ENCODE results near the gene CCDC107. TPM values are rescaled to one million over a fixed set of nuclear protein-coding genes. Genes with fewer than 3 reads are reported as not detected.

CCDC107 gene
- total and polyA plus RNA-seq, 2 of the 13 experiments (the other 11 are each of a cell fraction or from before 2014, with no cell fraction given): 7.1 to 15.2 TPM

- TF ChIP-seq TEAD3 (CRISPR knock-in tag; optimal IDR thresholded peaks at IDR 0.05; ENCODE audit: borderline replicate concordance): peak; percentile 75
- TF ChIP-seq GRHL1 (CRISPR knock-in tag; conservative IDR thresholded peaks at IDR 0.05): no peak
- TF ChIP-seq ZEB1 (IDR thresholded peaks at IDR 0.05; ENCODE audit: insufficient replicate concordance, low read depth): peak; percentile 28
- TF ChIP-seq ZNF224 (CRISPR knock-in tag; IDR thresholded peaks at IDR 0.05): no peak
- TF ChIP-seq PHF5A (CRISPR knock-in tag; IDR thresholded peaks at IDR 0.05; ENCODE audit: low read depth, unreplicated experiment): peak; percentile 34
- no peak for TF ChIP-seq KDM4B (CRISPR knock-in tag; IDR thresholded peaks at IDR 0.05)
- TF ChIP-seq ZMYM2 (CRISPR knock-in tag; IDR thresholded peaks at IDR 0.05): peak; percentile 45; the same call in 1 of the 2 replicates
- peak; percentile 39; the same call in 1 of the 2 replicates for TF ChIP-seq TFE3 (CRISPR knock-in tag; IDR thresholded peaks at IDR 0.05)
- 0 out of 2 replicates have a peak, but pooled peaks have one; percentile 48 for TF ChIP-seq ZMAT3 (CRISPR knock-in tag; conservative IDR thresholded peaks at IDR 0.05)
- TF ChIP-seq ZNF460 (CRISPR knock-in tag; IDR thresholded peaks at IDR 0.05; ENCODE audit: borderline replicate concordance): no peak
- TF ChIP-seq LCORL (IDR thresholded peaks at IDR 0.05): no peak
- peak; percentile 83 for TF ChIP-seq LCORL (CRISPR knock-in tag; IDR thresholded peaks at IDR 0.05)
- TF ChIP-seq JDP2 (CRISPR knock-in tag; IDR thresholded peaks at IDR 0.05; ENCODE audit: borderline replicate concordance): peak; percentile 73; the same call in 1 of the 2 replicates
- peak; percentile 67; the same call in 1 of the 2 replicates for TF ChIP-seq BRD4 (CRISPR knock-in tag; IDR thresholded peaks at IDR 0.05)
- no peak for TF ChIP-seq SNAI1 (CRISPR knock-in tag; IDR thresholded peaks at IDR 0.05; ENCODE audit: borderline replicate concordance)
- TF ChIP-seq ZNF576 (CRISPR knock-in tag; IDR thresholded peaks at IDR 0.05): no peak
- TF ChIP-seq THAP11 (CRISPR knock-in tag; IDR thresholded peaks at IDR 0.05): peak; percentile 86
- TF ChIP-seq ZNF18 (CRISPR knock-in tag; IDR thresholded peaks at IDR 0.05; ENCODE audit: insufficient replicate concordance): no peak
- TF ChIP-seq ZNF121 (CRISPR knock-in tag; IDR thresholded peaks at IDR 0.05): 0 out of 2 replicates have a peak, but pooled peaks have one; percentile 25
- no peak for TF ChIP-seq ZNF230 (CRISPR knock-in tag; IDR thresholded peaks at IDR 0.05)
- TF ChIP-seq KDM5A (IDR thresholded peaks at IDR 0.05; ENCODE audit: borderline replicate concordance, low read length): no peak
- peak; percentile 52; the same call in 1 of the 2 replicates for TF ChIP-seq HMG20B (CRISPR knock-in tag; conservative IDR thresholded peaks at IDR 0.05)
- peak; percentile 94; the same call in 1 of the 2 replicates for TF ChIP-seq ZNF749 (CRISPR knock-in tag; IDR thresholded peaks at IDR 0.05; ENCODE audit: borderline replicate concordance)
- TF ChIP-seq ZSCAN30 (CRISPR knock-in tag; IDR thresholded peaks at IDR 0.05): no peak
Observed at GRCh38 chr9:35664531-35665470, 6.7 kb downstream of the CCDC107 start, which contains the start of gene ARHGEF39 (continued).
